Mesenchymal stem cell (in vitro differentiated cells and primary cell): ENCODE measurements around the gene FZD7.

ENCODE experiments used
- DNase-seq: peaks from one replicate; pipeline ENCODE4 v3.0.0-alpha.2; 2013
- H2AFZ ChIP-seq: one replicate; pipeline ENCODE4 v1.6.1; 2013; ENCODE audit warnings: low read depth, mild to moderate bottlenecking, control low read depth, inconsistent platforms, low read length, moderate library complexity
- H2AK5ac ChIP-seq: 2 replicates; pipeline ENCODE4 v1.6.1; 2013; ENCODE audit warnings: low read length, moderate library complexity, mild to moderate bottlenecking, inconsistent platforms; ENCODE audit not compliant: severe bottlenecking
- H2BK120ac ChIP-seq: one replicate; pipeline ENCODE4 v1.6.1; 2013; ENCODE audit warnings: low read depth, mild to moderate bottlenecking, inconsistent platforms, low read length, moderate library complexity
- H2BK12ac ChIP-seq, 2 experiments: one replicate each; pipeline ENCODE4 v1.6.1; 2013; ENCODE audit warnings: inconsistent platforms in 2 of 2, low read length in 2 of 2, mild to moderate bottlenecking in 2 of 2, moderate library complexity in 2 of 2, control low read depth in 1 of 2
- H2BK15ac ChIP-seq: one replicate; pipeline ENCODE4 v1.6.1; 2013; ENCODE audit warnings: mild to moderate bottlenecking, low read depth, inconsistent platforms; ENCODE audit not compliant: poor library complexity, severe bottlenecking
- H2BK5ac ChIP-seq: 2 replicates; pipeline ENCODE4 v1.6.1; 2013; ENCODE audit warnings: low read depth, mild to moderate bottlenecking, low read length, control low read depth, inconsistent platforms; ENCODE audit not compliant: poor library complexity, severe bottlenecking
- H3K14ac ChIP-seq, 2 experiments: one replicate each; pipeline ENCODE4 v1.6.1; 2013; ENCODE audit warnings: inconsistent platforms in 2 of 2, low read length in 2 of 2, control low read depth in 1 of 2, mild to moderate bottlenecking in 1 of 2, moderate library complexity in 1 of 2
- H3K18ac ChIP-seq, 2 experiments: one replicate each; pipeline ENCODE4 v1.6.1; 2013; ENCODE audit warnings: inconsistent platforms in 2 of 2, low read length in 2 of 2, control low read depth in 1 of 2, low read depth in 1 of 2, mild to moderate bottlenecking in 1 of 2
- H3K23ac ChIP-seq, 2 experiments: one replicate each; pipeline ENCODE4 v1.6.1; 2013; ENCODE audit warnings: inconsistent platforms in 2 of 2, low read length in 2 of 2, mild to moderate bottlenecking in 2 of 2, moderate library complexity in 2 of 2, control low read depth in 1 of 2
- H3K27ac ChIP-seq: 2 replicates; pipeline ENCODE4 v1.5.1; 2013; ENCODE audit warnings: mild to moderate bottlenecking, moderate library complexity, low read length, control low read depth, inconsistent platforms; ENCODE audit not compliant: poor library complexity, severe bottlenecking
- H3K27me3 ChIP-seq, 2 experiments: 2 replicates each; pipeline versions ENCODE4 v1.6.1 to v1.7.0; 2013; ENCODE audit warnings: low read length in 2 of 2, mild to moderate bottlenecking in 2 of 2, moderate library complexity in 2 of 2, control low read depth in 1 of 2, inconsistent platforms in 1 of 2; ENCODE audit not compliant: control insufficient read depth in 1 of 2, insufficient read depth in 1 of 2
- H3K36me3 ChIP-seq, 2 experiments: 2 replicates each; pipeline versions ENCODE4 v1.6.1 to v1.7.0; 2013; ENCODE audit warnings: low read length in 2 of 2, control low read depth in 1 of 2, inconsistent platforms in 1 of 2, low read depth in 1 of 2, mild to moderate bottlenecking in 1 of 2; ENCODE audit not compliant: insufficient read depth in 2 of 2, control insufficient read depth in 1 of 2
- H3K4ac ChIP-seq, 2 experiments: one replicate each; pipeline ENCODE4 v1.6.1; 2013; ENCODE audit warnings: inconsistent platforms in 2 of 2, low read length in 2 of 2, mild to moderate bottlenecking in 2 of 2, moderate library complexity in 2 of 2, control low read depth in 1 of 2, low read depth in 1 of 2
- H3K4me1 ChIP-seq: 2 replicates; pipeline ENCODE4 v1.6.1; 2013; ENCODE audit warnings: low read depth, low read length, control low read depth; ENCODE audit not compliant: control insufficient read depth, insufficient read depth
- H3K4me2 ChIP-seq: 2 replicates; pipeline ENCODE4 v1.6.1; 2013; ENCODE audit warnings: low read length, mild to moderate bottlenecking, inconsistent platforms; ENCODE audit not compliant: poor library complexity, severe bottlenecking
- H3K4me3 ChIP-seq, 2 experiments: 2 replicates each; pipeline versions ENCODE4 v1.5.1 to v1.7.0; 2013; ENCODE audit warnings: low read length in 2 of 2, mild to moderate bottlenecking in 2 of 2, control low read depth in 1 of 2, low read depth in 1 of 2; ENCODE audit not compliant: insufficient read depth in 1 of 2
- H3K79me1 ChIP-seq: replicated peaks from 2 replicates; pipeline ENCODE4 v1.6.1; 2013; ENCODE audit warnings: mild to moderate bottlenecking, control low read depth, low read length, inconsistent platforms; ENCODE audit not compliant: poor library complexity, severe bottlenecking
- H3K9ac ChIP-seq: 2 replicates; pipeline ENCODE4 v1.7.0; 2013; ENCODE audit warnings: mild to moderate bottlenecking, low read length, moderate library complexity
- H3K9me3 ChIP-seq: 2 replicates; pipeline ENCODE4 v1.7.0; 2013; ENCODE audit warnings: mild to moderate bottlenecking, low read length; ENCODE audit not compliant: control insufficient read depth
- H4K8ac ChIP-seq: one replicate; pipeline ENCODE4 v1.6.1; 2013; ENCODE audit warnings: inconsistent platforms, mild to moderate bottlenecking, low read length, moderate library complexity
- H4K91ac ChIP-seq: one replicate; pipeline ENCODE4 v1.6.1; 2013; ENCODE audit warnings: mild to moderate bottlenecking, low read length, inconsistent platforms
- WGBS: methylation state at CpG from one replicate; pipeline ENCODE4 v1.1.7; 2013; ENCODE audit warnings: mixed read lengths; 5-methylcytosine and 5-hydroxymethylcytosine counted together

FZD7 gene

DNA sequence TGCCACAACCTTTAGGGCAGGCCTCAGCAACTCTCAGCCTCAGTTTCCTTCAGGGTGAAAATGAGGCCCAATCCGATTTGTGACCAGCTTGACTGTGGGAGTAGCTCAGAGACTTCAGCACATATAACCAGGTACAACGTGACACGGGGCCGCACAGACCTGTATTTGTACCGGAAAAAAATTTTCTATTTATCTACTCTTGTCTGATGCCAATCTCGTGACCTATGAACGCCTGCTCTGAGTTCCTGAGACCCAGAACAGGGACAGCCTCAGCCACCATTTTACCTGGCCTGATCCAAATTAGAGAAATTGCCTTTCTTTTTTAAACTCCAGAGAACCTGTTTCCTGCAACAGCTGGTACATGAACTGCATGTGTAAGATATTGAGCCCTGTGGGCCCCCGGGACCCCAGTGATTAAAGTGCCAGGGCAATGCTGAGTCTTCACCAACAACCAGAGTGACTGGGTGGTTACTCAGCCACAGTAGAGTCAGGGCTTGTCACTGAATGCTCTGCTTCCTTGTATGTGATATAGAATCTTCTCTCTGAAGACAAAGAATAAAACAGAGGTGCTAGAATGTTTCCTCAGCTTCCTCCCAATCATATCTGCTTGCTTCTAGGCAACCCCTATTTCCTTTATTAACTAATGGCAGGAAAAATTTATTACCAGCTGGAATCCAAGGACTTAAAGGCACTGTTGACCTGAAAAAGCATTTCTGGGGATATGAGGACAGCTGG, 47.8 kb upstream of the FZD7 start:
- Histone ChIP-seq H2BK120ac (no peak overlapping the region), H3K27ac (no peak overlapping the region), H3K14ac (no peak overlapping the region), H4K8ac (no peak overlapping the region), H3K27me3 (peaks cover 0 to 21% of the 10 kb centered on the region in 2 experiments), H3K4me3 (no peak overlapping the region), H4K91ac (no peak overlapping the region), H2BK5ac (no peak overlapping the region), H3K4ac (no peak overlapping the region), H3K4me2 (no peak overlapping the region), H2AK5ac (no peak overlapping the region), H3K4me1 (no peaks in the 10 kb centered on the region), H2BK12ac (no peak overlapping the region), H3K9ac (no peak overlapping the region), H3K36me3 (no peaks in the 10 kb centered on the region), H2BK15ac (no peak overlapping the region), H3K23ac (no peak overlapping the region), H3K9me3 (no peaks in the 10 kb centered on the region), H3K79me1 (no peaks in the 10 kb centered on the region), H2AFZ (no peak overlapping the region), H3K18ac (no peak overlapping the region)
- 94% methylated on average over 8 of the region's 8 CpGs for WGBS
- DNase-seq = peak; percentile 20

DNA sequence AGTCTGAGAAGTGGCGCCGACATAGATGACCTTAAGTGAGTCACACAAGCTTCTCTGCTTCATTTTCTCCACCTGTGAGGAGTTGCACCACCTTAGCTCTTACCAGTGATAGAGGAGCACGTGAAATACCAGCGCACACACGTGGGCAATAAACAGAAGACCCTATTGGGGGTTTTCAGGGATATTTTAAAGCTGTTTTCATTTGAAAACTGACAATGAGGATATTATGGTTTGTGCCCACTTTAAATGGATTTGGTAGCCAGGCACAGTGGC, 47.3 kb upstream of the FZD7 start:
- Histone ChIP-seq H2AFZ (no peak overlapping the region), H2BK12ac (no peak overlapping the region), H3K27ac (no peak overlapping the region), H3K9me3 (no peaks in the 10 kb centered on the region), H3K23ac (no peak overlapping the region), H3K4me1 (no peaks in the 10 kb centered on the region), H3K9ac (no peak overlapping the region), H3K79me1 (no peaks in the 10 kb centered on the region), H4K8ac (no peak overlapping the region), H2BK15ac (no peak overlapping the region), H4K91ac (no peak overlapping the region), H3K18ac (no peak overlapping the region), H3K36me3 (no peaks in the 10 kb centered on the region), H2AK5ac (no peak overlapping the region), H2BK5ac (no peak overlapping the region), H3K4me2 (no peak overlapping the region), H3K4ac (no peak overlapping the region), H3K27me3 (peaks cover 0 to 16% of the 10 kb centered on the region in 2 experiments), H3K4me3 (no peak overlapping the region), H3K14ac (no peak overlapping the region), H2BK120ac (no peak overlapping the region)
- DNase-seq = no peak
- WGBS = 92% methylated on average over 5 of the region's 5 CpGs

GRCh38 chr2:201987426-201987825, 46.2 kb upstream of the FZD7 start:
- no peak overlapping the region for H3K14ac ChIP-seq
- H3K27me3 ChIP-seq = peaks cover 0 to 6% of the 10 kb centered on the region in 2 experiments
- no peak overlapping the region for H4K91ac ChIP-seq
- H3K27ac ChIP-seq = no peak overlapping the region
- H2BK15ac ChIP-seq = no peak overlapping the region
- WGBS = 86% methylated on average over 1 of the region's 2 CpGs
- no peak overlapping the region for H2BK120ac ChIP-seq
- H2AK5ac ChIP-seq = no peak overlapping the region
- no peak overlapping the region for H3K18ac ChIP-seq
- no peaks in the 10 kb centered on the region for H3K9me3 ChIP-seq
- H3K23ac ChIP-seq = no peak overlapping the region
- no peak overlapping the region for H3K9ac ChIP-seq
- no peak overlapping the region for H3K4ac ChIP-seq
- no peaks in the 10 kb centered on the region for H3K4me1 ChIP-seq
- no peak overlapping the region for H4K8ac ChIP-seq
- no peak for DNase-seq
- no peak overlapping the region for H2AFZ ChIP-seq
- no peak overlapping the region for H2BK5ac ChIP-seq
- H3K4me3 ChIP-seq = no peak overlapping the region
- H3K79me1 ChIP-seq = no peaks in the 10 kb centered on the region
- no peak overlapping the region for H3K4me2 ChIP-seq
- no peak overlapping the region for H2BK12ac ChIP-seq
- H3K36me3 ChIP-seq = no peaks in the 10 kb centered on the region

GRCh38 chr2:201990069-201990468, 43.6 kb upstream of the FZD7 start:
- Histone ChIP-seq H3K4me1 (no peaks in the 10 kb centered on the region), H2BK12ac (no peak overlapping the region), H2AFZ (no peak overlapping the region), H4K8ac (no peak overlapping the region), H3K4me2 (no peak overlapping the region), H3K9me3 (no peaks in the 10 kb centered on the region), H2BK5ac (no peak overlapping the region), H3K23ac (no peak overlapping the region), H3K18ac (no peak overlapping the region), H2BK120ac (no peak overlapping the region), H2BK15ac (no peak overlapping the region), H3K27ac (no peak overlapping the region), H3K4ac (no peak overlapping the region), H3K36me3 (no peaks in the 10 kb centered on the region), H3K79me1 (no peaks in the 10 kb centered on the region), H2AK5ac (no peak overlapping the region), H3K14ac (no peak overlapping the region), H3K27me3 (peaks cover 0 to 12% of the 10 kb centered on the region in 2 experiments), H4K91ac (no peak overlapping the region), H3K4me3 (no peak overlapping the region), H3K9ac (no peak overlapping the region)
- DNase-seq = no peak
- WGBS = 75% methylated on average over 1 of the region's 2 CpGs
